IMR-90 (cell line): ENCODE measurements around the gene RSRC2.

ENCODE experiments used
- BHLHE40 ChIP-seq: fragments of 150-350 bp; IDR thresholded peaks from 2 replicates; pipeline ENCODE4 v1.6.1; 2016; ENCODE audit warnings: mild to moderate bottlenecking, low read depth, low read length
- CTCF ChIP-seq: conservative IDR thresholded peaks from 2 replicates; pipeline ENCODE4 v1.5.1; 2012; ENCODE audit warnings: mild to moderate bottlenecking, low read depth, low read length, improper control_type of control experiment
- ELK1 ChIP-seq: fragments of 150-350 bp; IDR thresholded peaks from 2 replicates; pipeline ENCODE4 v1.6.1; 2016; ENCODE audit warnings: low read depth, mild to moderate bottlenecking, low read length, moderate library complexity, borderline replicate concordance
- MAFK ChIP-seq: IDR thresholded peaks from 2 replicates; pipeline ENCODE4 v1.6.1; 2012; ENCODE audit warnings: low read depth, low read length, improper control_type of control experiment
- MAZ ChIP-seq: IDR thresholded peaks from 2 replicates; pipeline ENCODE4 v1.6.1; 2012; ENCODE audit warnings: low read depth, mild to moderate bottlenecking, low read length, improper control_type of control experiment, moderate library complexity, borderline replicate concordance
- MXI1 ChIP-seq: IDR thresholded peaks from 2 replicates; pipeline ENCODE4 v1.6.1; 2012; ENCODE audit warnings: low read depth, mild to moderate bottlenecking, low read length, moderate library complexity, borderline replicate concordance
- NFE2L2 ChIP-seq: fragments of 150-350 bp; IDR thresholded peaks from 2 replicates; pipeline ENCODE4 v1.6.1; 2016; ENCODE audit warnings: low read depth, mild to moderate bottlenecking, low read length
- POLR2A ChIP-seq: IDR thresholded peaks from 2 replicates; pipeline ENCODE4 v1.6.1; 2012; ENCODE audit warnings: mild to moderate bottlenecking, low read depth, low read length
- RAD21 ChIP-seq: IDR thresholded peaks from 2 replicates; pipeline ENCODE4 v1.6.1; 2012; ENCODE audit warnings: low read length, improper control_type of control experiment
- RCOR1 ChIP-seq: IDR thresholded peaks from 2 replicates; pipeline ENCODE4 v1.6.1; 2012; ENCODE audit warnings: mild to moderate bottlenecking, low read length, improper control_type of control experiment; ENCODE audit not compliant: insufficient replicate concordance
- RFX5 ChIP-seq: IDR thresholded peaks from 2 replicates; pipeline ENCODE4 v1.8.0; 2012; ENCODE audit warnings: low read depth, mild to moderate bottlenecking, low read length, moderate library complexity
- SMC3 ChIP-seq: fragments of 150-350 bp; IDR thresholded peaks from 2 replicates; pipeline ENCODE4 v1.6.1; 2016; ENCODE audit warnings: low read depth, mild to moderate bottlenecking, antibody characterized with exemption, low read length, moderate library complexity
- USF2 ChIP-seq: fragments of 150-350 bp; IDR thresholded peaks from 2 replicates; pipeline ENCODE4 v1.6.1; 2017; ENCODE audit warnings: mild to moderate bottlenecking, antibody characterized with exemption, low read length, low read depth

- no peak for TF ChIP-seq SMC3
- TF ChIP-seq CTCF = no peak
- no peak for TF ChIP-seq POLR2A
- no peak for TF ChIP-seq USF2
- no peak for TF ChIP-seq ELK1
- TF ChIP-seq NFE2L2 = no peak
- TF ChIP-seq MAFK = no peak
- TF ChIP-seq RAD21 = no peak
- TF ChIP-seq RCOR1 = no peak
- TF ChIP-seq BHLHE40 = no peak
- no peak for TF ChIP-seq RFX5
- no peak for TF ChIP-seq MXI1
- no peak for TF ChIP-seq MAZ
These were observed 2.3 kb upstream of the RSRC2 start for GRCh38 chr12:122528992-122529391.
